ENCODE data around the gene TLK2. TPM values are rescaled to one million over a fixed set of nuclear protein-coding genes. Genes with fewer than 3 reads are reported as not detected.
"Not testable (repeated sequence)": the region's sequence is repeated elsewhere in the genome, so short reads cannot be mapped to it uniquely, and the experiment has no call there.

The TLK2 gene
- total RNA-seq, 1 donor from 2014 or later: 51.0 TPM

DNA sequence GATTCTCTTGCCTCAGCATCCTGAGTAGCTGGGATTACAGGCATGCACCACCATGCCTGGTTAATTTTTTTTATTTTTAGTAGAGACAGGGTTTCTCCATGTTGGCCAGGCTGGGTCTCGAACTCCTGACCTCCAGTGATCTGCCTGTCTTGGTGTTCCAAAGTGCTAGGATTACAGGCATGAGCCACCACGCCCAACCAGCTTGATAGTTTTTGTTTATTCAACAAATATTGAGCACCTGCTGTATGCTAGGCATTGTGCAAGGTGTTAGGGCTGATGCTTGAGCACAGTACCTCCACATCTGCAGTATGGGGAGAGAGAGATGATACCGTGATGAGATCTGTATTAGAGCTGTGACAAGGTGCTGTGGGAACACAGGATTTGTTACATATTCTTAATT lies 3.9 kb downstream of the TLK2 start:
- not testable (repeated sequence) for DNase-seq (ENCODE audit: low read depth in 2 of 2)

DNA sequence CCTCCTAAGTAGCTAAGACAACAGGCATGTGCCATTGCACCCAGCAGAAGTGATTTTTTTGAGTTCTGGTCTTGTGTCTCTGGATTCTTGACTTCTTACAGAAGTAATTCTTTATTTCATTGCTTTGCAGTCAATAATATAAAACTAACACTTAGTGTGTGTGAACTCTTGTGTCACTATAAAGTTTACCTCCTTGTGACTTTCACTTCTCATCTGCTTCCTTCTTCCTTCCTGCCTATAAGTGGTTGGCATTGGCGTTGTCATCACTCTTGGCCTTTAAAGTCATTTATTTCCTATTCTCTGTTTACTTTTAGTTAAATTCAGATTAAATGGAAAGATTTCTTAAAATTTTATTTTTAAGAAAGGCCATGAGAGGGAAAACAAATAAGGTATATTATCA lies 12.4 kb downstream of the TLK2 start:
- peak in 1 of 2 donors; percentile 12 for DNase-seq (ENCODE audit: low read depth in 2 of 2)

DNA sequence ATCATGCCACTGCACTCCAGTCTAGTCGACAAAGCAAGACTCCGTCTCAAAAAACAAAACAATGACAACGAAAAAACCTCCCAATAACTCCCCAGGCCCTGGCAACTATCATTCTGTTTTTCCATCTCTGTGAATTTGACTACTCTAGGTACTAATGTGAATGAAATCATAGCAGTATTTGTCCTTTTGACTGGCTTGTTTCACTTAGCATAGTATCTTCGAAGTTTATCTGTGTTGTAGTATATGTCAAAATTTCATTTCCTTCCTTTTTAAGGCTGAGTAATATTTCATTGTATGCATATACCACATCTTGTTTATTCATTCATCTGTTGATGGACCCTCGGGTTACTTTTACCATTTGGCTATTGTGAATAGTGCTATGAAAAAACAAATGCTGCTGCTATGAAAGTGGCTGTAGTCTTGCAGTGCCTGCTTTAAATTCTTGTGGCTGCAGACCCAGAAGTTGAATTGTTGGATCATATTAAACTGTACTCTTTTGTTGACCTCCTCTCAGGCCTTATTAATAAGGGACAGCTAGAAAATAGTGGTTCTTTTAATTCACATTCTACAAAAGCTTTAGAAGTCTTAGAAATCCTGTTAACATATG lies 14.5 kb downstream of the TLK2 start:
- not testable (repeated sequence) for DNase-seq (ENCODE audit: low read depth in 2 of 2)

DNA sequence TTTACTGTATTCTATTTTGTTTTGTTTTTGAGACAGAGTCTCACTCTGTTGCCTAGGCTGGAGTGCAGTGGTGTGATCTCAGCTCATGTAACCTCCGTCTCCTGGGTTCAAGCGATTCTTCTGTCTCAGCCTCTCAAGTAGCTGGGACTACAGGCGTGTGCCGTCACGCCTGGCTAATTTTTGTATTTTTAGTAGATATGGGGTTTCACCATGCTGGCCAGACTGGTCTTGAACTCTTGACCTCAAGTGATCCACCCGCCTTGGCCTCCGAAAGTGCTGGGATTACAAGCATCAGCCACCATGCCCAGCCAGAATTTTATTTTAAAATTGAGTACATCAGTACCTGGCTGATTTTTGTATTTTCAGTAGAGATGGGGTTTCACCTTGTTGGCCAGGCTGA lies 15.4 kb downstream of the TLK2 start:
- DNase-seq (ENCODE audit: low read depth in 2 of 2): not testable (repeated sequence)

DNA sequence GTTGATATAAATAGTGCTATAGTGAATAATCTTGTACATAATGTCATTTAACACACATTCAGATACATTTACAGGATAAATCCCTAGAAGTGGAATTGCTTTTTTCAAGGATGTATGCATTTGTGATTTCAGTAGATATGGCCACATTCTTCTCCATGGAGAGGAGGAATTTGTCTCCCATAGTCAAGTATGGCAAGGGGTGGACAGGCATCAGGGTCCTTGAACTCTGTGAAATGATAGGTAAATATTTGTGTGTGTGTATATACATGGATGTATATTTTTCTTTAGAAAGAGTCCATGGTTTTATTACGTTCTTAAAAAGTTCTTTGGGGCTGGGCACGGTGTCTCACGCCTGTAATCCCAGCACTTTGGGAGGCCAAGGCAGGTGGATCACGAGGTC lies 17.7 kb downstream of the TLK2 start:
- DNase-seq (ENCODE audit: low read depth in 2 of 2): not testable (repeated sequence)

DNA sequence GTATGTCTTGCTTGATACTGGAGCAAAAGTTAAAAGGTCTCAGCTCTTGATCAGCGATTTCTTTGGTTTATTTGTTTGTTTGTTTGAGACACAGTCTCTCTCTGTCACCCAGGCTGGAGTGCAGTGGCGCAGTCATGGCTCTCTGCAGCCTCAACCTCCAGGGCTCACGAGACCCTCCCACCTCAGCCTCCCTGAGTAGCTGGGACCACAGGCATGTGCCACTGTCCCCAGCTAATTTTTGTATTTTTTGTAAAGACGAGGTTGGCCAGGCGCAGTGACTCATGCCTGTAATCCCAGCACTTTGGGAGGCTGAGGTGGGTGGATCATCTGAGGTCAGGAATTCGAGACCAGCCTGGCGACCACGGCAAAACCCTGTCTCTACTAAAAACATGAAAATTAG lies 20.2 kb downstream of the TLK2 start:
- DNase-seq (ENCODE audit: low read depth in 2 of 2): not testable (repeated sequence)

DNA sequence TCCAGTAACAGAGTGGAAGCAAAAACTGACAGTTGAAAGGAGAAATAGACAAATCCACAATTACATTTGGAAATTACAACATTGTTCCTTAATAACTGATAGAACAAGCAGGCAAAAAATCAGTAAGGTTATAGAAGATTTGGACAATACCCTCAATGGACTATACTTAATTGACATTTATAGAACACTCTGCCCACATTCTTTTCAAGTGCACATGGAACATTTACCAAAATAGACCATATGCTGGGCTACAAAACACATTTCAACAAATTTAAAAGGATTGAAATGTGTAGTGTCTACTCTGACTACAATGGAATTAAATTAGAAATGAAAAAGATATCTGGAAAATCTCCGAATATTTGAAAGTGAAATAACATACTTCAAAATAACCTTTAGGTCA lies 21.8 kb downstream of the TLK2 start:
- not testable (repeated sequence) for DNase-seq (ENCODE audit: low read depth in 2 of 2)

DNA sequence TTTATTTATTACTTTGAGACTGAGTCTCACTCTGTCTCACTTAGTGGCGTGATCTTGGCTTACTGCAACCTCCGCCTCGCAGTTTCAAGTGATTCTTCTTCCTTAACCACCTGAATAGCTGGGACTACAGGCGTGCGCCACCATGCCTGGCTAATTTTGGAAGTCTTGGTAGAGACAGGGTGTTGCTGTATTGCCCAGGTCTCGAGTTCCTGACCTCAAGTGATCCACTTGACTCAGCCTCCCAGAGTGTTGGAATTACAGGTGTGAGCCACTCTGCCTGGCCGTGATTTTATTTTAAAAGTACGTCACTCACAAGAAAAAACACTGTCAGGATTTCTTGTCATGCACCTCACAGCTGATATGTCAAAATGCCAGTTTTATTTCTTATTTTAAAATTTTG lies 26.2 kb downstream of the TLK2 start:
- not testable (repeated sequence) for DNase-seq (ENCODE audit: low read depth in 2 of 2)

DNA sequence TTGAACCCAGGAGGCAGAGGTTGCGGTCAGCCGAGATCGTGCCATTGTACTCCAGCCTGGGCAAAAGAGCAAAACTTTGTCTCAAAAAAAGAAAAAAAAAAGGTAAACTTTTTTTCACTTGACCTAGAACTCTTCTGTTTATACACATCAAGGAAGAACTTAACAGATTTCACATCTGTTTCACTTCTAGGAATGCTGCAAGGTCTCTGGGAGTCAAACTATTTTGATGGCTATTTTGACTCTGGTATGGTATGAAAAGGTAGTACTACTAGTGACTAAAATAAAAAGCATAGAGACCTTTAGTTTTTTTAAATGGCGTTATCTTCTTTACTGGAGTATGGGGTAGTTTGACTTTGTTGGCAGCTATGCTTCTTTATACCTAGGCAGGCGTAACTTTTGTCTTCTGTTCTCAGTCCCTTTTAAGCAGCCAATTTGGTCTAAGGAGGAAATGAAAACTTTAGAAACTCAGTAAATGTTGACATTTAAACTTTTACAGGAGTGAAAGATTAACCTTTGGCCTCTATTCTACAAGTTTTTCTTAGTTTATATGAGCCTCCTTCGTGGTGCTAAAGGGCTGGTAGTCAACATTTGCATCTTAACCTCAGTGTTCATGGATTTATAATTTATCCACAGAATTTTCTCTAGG lies 28.7 kb downstream of the TLK2 start:
- DNase-seq (ENCODE audit: low read depth in 2 of 2): not testable (repeated sequence)

DNA sequence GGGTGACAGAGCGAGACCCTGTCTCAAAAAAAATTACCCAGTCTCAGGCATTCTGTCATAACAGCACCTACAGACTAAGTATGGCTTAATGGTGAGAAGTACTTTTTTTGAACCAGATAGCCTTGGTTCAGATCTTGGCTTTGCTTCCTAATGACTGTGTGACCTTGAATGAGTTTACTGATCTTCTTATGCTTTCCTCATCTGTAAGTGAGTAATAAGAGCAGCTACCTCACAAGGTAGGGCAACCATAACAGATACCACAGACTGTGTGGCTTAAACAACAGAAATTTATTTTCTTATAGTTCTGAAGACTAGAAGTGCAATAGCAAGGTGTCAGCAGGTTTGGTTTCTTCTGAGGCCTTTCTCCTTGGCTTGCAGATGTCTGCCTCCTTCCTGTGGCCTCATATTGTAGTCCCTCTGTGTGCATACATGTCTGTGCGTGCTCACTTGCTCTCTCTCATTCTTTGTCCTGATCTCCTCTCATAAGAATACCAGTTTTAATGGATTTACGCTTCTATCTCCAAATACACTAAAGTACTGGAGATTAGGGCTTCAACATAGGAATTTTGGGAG lies 31.7 kb downstream of the TLK2 start:
- DNase-seq (ENCODE audit: low read depth in 2 of 2): not testable (repeated sequence)

DNA sequence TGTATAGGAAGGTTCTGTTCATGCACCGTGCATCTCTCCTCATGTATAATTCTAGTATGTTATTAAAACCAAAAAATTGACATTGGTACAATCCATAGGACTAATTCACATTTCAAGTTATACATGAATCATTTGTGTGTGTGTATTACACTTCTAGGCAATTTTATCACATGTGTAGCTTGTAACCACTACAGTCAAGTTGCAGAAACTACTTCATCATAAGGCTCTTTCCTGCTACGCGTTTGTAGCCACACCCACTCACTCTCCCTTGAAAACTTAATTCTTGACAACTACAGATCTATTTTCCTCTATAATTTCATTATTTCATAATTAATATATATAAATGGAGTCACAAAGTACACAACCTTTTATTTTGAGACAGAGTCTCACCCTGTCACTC lies 32.4 kb downstream of the TLK2 start:
- not testable (repeated sequence) for DNase-seq (ENCODE audit: low read depth in 2 of 2)

DNA sequence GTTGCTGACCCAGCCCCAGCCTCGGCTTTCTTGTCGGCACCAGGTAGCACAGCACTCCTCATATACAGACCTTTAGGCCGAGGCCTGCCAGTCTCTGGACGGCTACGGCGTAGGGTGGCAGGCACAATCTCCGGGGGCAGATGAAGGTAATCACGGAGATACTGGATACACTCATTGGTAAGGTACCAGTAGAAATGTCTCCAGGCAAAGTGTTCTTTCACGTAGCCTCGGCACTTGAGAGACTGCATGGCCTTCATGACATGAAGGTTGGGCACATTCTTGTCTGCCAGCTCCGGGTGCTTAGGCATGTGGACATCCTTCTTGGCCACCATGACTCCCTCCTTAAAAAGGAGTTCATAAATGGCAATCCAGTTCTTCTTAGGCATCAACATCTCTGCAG lies 37.8 kb downstream of the TLK2 start:
- not testable (repeated sequence) for DNase-seq (ENCODE audit: low read depth in 2 of 2)

DNA sequence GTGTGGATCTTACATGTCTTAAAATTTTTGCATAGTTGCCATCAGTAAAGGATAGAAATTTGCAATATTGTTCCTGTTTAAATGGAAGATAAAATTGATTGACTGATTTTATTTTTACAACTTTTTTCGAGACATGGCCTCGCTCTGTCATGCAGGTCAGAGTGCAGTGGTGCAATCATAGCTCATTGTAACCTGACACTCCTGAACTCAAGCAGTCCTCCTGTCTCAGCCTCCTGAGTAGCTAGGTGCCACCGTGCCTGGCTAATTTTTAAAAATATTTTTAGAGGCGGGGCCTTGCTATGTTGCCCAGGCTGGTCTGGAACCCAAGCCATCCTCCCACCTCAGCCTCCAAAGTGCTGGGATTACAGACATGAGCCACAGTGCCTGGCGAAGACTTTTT lies 42.7 kb downstream of the TLK2 start:
- not testable (repeated sequence) for DNase-seq (ENCODE audit: low read depth in 2 of 2)

DNA sequence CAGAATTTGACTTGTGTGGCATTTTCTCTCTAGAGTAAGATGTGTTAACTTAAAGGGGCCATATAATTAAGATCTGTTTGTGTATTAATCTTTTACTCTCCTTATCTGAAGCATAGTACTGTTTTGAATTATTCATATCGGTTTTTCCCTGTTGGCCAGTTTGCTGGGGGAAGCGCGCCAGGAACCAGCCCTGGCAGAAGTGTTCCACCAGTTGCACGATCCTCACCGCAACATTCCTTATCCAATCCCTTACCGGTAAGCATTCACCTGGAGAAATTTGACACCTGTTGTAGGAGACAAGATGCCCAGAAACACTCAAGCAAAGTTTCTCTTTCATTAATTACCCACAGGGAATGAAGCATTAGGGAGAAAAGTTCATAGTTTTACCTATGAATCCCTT lies 45.5 kb downstream of the TLK2 start:
- DNase-seq (ENCODE audit: low read depth in 2 of 2): not testable (repeated sequence)

DNA sequence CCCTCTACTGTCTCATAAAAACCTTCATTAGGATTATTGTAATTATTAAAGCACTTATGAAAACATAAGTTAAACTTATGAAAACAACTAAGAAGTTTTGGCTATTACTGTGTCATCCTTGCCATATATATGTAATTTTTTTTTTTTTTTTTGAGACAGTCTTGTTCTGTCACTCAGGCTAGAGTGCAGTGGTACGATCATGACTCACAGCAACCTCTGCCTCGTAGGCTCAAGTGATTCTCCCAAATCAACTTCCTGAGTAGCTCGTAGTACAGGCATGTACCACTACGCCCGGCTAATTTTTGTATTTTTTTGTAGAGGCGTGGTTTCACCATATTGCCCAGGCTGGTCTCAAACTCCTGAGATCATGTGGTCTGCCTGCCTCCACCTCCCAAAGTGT lies 46.7 kb downstream of the TLK2 start:
- peak in 1 of 2 donors; percentile 43 for DNase-seq (ENCODE audit: low read depth in 2 of 2)

DNA sequence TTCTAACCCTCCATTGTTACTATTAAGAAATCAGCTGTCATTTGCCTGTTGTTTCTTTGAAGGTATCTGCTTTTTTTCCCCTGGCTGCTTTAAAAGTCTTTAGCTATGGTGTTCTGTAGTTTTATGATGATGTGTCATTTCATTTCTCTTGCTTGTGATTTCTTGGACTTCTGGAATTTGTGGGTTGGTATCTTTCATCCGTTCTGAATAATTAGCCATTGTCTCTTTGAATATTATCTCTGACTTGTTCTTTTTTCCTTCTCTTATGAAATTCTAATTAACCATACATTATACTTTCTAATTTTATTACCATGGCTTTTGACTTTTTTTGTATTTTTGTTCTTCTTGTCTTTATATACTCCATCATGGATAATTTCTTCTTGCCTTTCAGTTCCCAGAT lies 52.3 kb downstream of the TLK2 start:
- not testable (repeated sequence) for DNase-seq (ENCODE audit: low read depth in 2 of 2)

DNA sequence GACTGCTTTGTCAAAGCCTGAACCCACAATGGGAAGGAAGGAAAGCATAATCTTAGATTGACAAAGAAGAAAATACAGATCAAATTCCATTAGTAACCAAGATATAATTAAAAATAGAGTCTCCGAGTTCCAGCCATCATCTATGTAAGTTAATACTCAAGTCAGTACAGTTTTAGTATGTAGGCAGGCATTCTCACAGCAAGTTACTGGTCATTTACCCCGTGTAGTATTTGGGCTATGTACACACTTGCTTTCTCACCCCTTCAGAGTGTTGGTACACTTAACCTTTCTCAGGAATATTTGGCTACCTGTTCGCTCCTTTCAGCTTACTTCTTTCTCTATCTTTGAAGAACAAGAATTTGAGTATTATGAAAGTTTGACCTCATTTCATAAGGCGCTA lies 57.9 kb downstream of the TLK2 start:
- not testable (repeated sequence) for DNase-seq (ENCODE audit: low read depth in 2 of 2)

DNA sequence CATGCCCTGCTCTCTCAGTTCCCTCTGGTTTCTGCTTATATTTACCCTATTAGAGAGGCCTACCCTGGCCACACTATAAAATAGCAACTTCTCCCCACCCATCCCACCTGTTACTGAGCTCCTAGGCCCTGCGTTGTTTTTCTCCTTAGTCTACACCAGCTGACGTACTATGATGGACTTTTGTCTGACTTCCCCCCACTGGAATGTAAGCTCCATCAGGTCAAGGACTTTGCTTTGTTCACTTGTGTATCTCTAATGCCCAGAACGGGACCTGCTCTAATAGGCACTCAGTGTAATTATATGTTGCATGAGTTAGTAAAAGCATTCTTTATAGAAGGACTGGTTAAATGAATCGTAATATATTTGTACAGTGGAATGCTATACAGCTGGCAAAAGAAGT lies 62.4 kb downstream of the TLK2 start:
- not testable (repeated sequence) for DNase-seq (ENCODE audit: low read depth in 2 of 2)

DNA sequence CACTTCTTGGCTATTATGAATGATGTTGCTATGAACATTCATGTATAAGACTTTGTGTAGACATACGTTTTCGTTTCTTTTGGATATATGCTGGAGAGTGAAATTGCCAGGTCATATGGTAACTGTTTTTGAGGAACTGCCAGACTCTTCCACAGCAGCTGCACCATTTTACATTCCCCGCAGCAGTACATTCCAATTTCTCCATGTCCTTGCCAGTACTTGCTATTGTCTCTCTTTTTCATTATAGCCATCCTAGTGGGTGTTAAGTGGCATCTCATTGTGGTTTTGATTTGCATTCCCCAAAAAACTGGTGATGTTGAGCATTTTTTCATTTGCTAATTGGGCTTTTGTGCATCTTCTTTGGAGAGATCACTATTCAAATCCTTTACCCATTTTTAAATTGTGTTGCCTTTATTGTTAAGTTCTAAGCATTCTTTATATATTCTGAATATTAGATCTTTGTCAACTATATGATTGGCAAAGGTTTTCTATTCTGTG lies 64.7 kb downstream of the TLK2 start:
- DNase-seq (ENCODE audit: low read depth in 2 of 2): not testable (repeated sequence)

DNA sequence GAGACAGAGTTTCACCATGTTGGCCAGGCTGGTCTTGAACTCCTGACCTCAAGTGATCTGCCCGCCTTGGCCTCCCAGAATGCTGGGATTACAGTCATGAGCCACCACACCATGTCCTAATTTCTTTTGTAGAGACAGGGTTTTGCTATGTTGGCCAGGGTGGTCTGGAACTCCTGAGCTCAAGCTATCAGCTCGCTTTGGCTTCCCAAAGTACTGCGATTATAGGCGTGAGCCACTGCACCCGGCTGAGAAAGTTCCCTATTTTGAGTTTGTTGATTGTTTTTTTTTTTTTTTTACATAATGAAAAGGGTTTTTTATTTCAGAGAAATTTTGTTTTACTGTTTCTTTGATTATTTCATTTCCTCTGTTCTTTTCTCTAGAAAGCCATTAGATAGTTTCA lies 67.4 kb downstream of the TLK2 start:
- DNase-seq (ENCODE audit: low read depth in 2 of 2): not testable (repeated sequence)

DNA sequence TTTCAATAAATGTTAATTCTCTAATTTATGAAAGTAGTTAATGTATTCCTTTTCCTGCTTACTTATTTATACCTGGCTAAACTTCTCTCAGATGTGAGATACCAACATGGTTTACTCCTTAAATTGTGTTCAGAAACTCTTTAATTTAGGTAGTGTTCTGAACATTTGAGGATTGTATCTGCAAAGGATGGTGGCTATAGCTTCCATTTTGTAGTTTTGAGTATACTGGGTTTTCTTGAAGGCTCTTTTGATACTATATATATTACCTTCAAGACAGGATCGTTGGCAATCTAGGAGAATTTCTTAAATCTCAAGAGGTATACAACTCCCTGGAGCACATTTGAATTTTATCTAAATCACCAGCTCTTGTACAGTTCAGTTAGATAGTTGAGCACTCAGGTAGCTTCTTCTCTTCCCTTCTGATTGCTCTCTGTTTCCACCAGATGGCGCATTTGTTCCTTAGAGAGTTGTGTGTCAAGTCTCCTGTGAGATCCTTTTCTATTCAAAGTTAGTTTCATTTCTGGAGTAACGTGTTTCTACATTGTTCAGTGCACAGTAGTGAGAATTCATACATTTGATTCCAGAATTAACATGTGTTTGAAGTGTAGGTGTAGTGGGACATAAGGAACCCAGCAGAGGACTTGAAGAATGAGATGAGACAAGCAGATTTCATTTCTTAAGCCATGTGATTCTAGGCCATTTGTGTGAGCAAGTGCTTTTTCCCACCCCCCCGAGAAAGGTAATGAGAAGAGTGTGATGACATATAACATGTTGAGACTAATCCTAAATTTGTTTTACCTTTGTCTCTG lies 74.4 kb downstream of the TLK2 start:
- DNase-seq (ENCODE audit: low read depth in 2 of 2): peak; percentile 36 to 56

DNA sequence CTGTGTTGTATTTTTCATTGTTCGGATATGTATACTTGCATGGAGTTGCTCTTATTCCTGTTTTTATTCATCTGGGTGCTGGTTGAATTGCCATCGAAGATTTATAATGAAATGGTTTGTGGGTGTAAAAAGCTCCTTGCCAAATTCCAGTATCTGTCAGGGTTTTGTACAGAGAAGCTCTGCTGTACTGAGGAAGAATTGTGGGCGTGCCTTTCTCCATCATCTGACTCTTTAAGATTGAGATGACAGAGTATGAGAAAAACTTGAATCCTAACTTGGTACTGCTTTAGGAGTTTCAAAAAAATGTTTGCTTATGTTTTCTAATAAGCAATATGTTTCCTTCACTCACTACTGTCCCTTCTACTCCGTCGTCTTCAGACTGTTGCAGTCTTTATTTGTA lies 78.9 kb downstream of the TLK2 start:
- DNase-seq (ENCODE audit: low read depth in 2 of 2): not testable (repeated sequence)
